CD1c-positive myeloid dendritic cell (primary cell): ENCODE results near the gene SPINT2.

ENCODE experiments used
- DNase-seq: peaks from one replicate; pipeline ENCODE4 v3.0.0-alpha.2; 2016; ENCODE audit errors: extremely low spot score

The SPINT2 gene

GRCh38 chr19:38294090-38294489 lies 29.7 kb downstream of the SPINT2 start:
- DNase-seq, result no peak

- DNase-seq, result no peak
Measured at GRCh38 chr19:38298821-38299680, 34.7 kb downstream of the SPINT2 start.

- no peak for DNase-seq
Measured at GRCh38 chr19:38303517-38304351, 39.4 kb downstream of the SPINT2 start, which contains the start of gene C19orf33. Gene C19orf33, plus strand, starts transcription at chr19:38304251. Its CDS starts 11 bp downstream, at chr19:38304262.

GRCh38 chr19:38304352-38304865 lies 40.0 kb downstream of the SPINT2 start:
- no peak for DNase-seq

GRCh38 chr19:38304866-38305429 lies 40.6 kb downstream of the SPINT2 start:
- no peak for DNase-seq

- no peak for DNase-seq
Measured at GRCh38 chr19:38306236-38306635, 41.9 kb downstream of the SPINT2 start.

GRCh38 chr19:38307076-38307475 lies 42.7 kb downstream of the SPINT2 start:
- DNase-seq, result no peak

GRCh38 chr19:38307597-38307996 lies 43.2 kb downstream of the SPINT2 start:
- DNase-seq, result no peak

- DNase-seq, result peak; percentile 63
Measured at GRCh38 chr19:38308006-38308766, 43.8 kb downstream of the SPINT2 start.

GRCh38 chr19:38308926-38309614 lies 44.7 kb downstream of the SPINT2 start:
- DNase-seq, result no peak

GRCh38 chr19:38309615-38310278 lies 45.4 kb downstream of the SPINT2 start:
- DNase-seq, result no peak

- DNase-seq, result no peak
Measured at GRCh38 chr19:38310279-38310670, 45.9 kb downstream of the SPINT2 start.

GRCh38 chr19:38310986-38311385 lies 46.6 kb downstream of the SPINT2 start:
- DNase-seq, result no peak

GRCh38 chr19:38315657-38316476 lies 51.5 kb downstream of the SPINT2 start, which contains the start of gene YIF1B:
Gene YIF1B, minus strand, starts transcription at chr19:38315947. Its CDS starts 30 bp downstream, at chr19:38315917.
- peak; percentile 96 for DNase-seq

- DNase-seq, result no peak
Measured at GRCh38 chr19:38316477-38317067, 52.2 kb downstream of the SPINT2 start.

- peak; percentile 76 for DNase-seq
Measured at GRCh38 chr19:38317104-38317612, 52.8 kb downstream of the SPINT2 start.

GRCh38 chr19:38318660-38319059 lies 54.3 kb downstream of the SPINT2 start:
- no peak for DNase-seq

GRCh38 chr19:38319421-38320258 lies 55.3 kb downstream of the SPINT2 start, which contains the start of gene KCNK6:
Gene KCNK6, plus strand, starts transcription at chr19:38319845. Its CDS starts 106 bp downstream, at chr19:38319951.
- DNase-seq, result peak; percentile 76
